ENCODE results near the gene GINS2. TPM values are rescaled to one million over a fixed set of nuclear protein-coding genes. Genes with fewer than 3 reads are reported as not detected.

The GINS2 gene
- total RNA-seq, 1 donor from 2014 or later, result 39.9 TPM

DNA sequence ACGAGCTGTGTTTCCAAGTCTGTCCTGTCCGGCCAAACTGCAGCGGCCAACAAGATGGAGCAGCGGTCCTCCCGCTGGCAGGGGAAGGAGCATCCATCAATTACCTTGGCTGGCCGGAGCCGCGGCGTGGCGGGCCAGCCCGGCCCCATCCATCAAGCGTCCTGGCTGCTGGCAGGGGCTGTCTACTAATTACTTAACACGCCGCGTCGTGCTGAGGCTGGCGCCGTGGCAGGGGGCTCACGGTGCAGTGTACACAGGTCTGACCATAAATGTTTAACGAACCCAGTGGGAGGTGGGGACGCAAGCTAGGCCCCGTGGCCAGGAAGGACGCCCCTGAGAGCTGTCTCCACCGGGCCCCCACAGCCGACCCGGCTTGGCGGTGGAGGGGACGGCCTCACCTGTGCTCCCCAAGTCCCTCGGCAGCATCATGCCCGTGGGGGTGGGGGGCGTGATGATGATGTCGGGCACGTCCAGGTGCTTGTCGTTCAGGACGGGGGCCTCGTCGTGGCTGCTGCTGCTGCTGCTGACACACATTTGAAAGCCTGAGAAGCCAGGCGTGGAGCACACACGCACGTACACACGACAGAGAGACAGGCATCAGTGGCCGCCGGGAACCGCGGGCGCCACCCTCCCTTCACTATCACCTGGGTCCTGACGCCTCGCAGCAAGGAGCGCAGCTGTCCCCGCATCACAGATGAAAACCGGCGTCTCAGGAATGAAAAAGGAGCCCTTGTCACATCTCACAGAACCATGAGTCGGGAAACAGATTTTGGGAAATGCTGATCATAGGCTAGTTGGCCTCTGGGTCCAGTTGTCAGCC lies 21.2 kb upstream of the GINS2 start:
- DNase-seq (ENCODE audit: extremely low spot score, unreplicated experiment), result peak; percentile 70
- peaks cover 23% of the 10 kb centered on the region for H3K4me1 Mint-ChIP-seq (ENCODE audit: unreplicated experiment)
- H3K27ac Mint-ChIP-seq, result no peak overlapping the region
- peaks cover 23% of the 10 kb centered on the region for H3K27me3 Mint-ChIP-seq
- peak overlapping the region; percentile 28 for H3K4me3 Mint-ChIP-seq
- H3K9me3 Mint-ChIP-seq, result no peaks in the 10 kb centered on the region
- H3K36me3 Mint-ChIP-seq, result no peaks in the 10 kb centered on the region
- TF ChIP-seq CTCF (conservative IDR thresholded peaks at IDR 0.05), result no peak

DNA sequence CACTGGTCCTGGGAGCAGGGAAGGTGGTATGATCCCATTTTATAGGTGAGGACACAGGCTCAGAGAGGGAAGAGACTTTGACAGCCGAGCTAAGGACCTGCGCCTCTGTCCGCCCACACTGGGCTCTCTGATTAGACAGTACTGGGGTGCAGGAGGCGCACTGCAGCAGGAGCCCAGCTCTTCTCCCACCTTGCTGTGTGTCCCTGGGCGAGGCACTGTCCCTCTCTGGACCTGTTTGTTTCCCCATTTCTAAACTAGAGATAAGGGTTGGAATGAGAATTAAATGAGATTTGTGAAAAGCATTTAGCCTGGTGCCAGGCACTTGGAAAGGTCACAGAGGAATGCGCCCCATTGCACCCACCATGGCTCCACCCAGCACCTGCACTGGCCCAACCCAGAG lies 19.6 kb upstream of the GINS2 start:
- H3K36me3 Mint-ChIP-seq, result no peaks in the 10 kb centered on the region
- H3K27ac Mint-ChIP-seq, result no peak overlapping the region
- TF ChIP-seq CTCF (conservative IDR thresholded peaks at IDR 0.05), result no peak
- H3K4me3 Mint-ChIP-seq, result no peak overlapping the region
- peaks cover 19% of the 10 kb centered on the region for H3K27me3 Mint-ChIP-seq
- DNase-seq (ENCODE audit: extremely low spot score, unreplicated experiment), result no peak
- peaks cover 22% of the 10 kb centered on the region for H3K4me1 Mint-ChIP-seq (ENCODE audit: unreplicated experiment)
- no peaks in the 10 kb centered on the region for H3K9me3 Mint-ChIP-seq

DNA sequence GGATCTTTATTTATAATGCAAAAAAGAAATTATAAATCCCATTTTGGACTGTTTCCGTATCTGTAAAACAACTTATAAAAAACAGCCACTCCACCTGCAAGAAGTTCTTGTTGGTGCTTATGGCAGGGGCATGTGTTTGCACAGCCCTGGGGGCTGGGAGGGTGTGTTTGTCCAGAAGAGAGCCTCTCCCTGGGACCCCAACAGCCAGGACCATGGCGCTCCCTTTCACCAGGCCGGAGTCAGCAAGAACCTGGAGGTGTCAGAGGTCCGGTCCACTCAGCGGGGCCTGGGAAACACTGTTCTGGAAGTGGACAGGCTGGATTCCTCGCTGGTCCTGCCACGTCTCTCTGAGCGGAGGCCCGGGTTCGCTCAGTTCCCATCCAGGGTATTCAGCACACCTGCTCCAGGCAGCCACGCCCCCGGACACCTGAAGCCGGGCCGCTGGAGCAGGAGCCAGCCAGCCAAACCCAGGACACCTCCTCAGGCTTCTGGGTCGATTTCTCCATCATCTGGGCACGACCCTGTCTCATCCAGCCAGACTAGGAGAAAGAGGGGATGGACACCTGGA lies 18.9 kb upstream of the GINS2 start:
- H3K36me3 Mint-ChIP-seq, result no peaks in the 10 kb centered on the region
- no peaks in the 10 kb centered on the region for H3K9me3 Mint-ChIP-seq
- peaks cover 20% of the 10 kb centered on the region for H3K27me3 Mint-ChIP-seq
- no peak for TF ChIP-seq CTCF (conservative IDR thresholded peaks at IDR 0.05)
- no peak overlapping the region for H3K27ac Mint-ChIP-seq
- peaks cover 14% of the 10 kb centered on the region for H3K4me1 Mint-ChIP-seq (ENCODE audit: unreplicated experiment)
- no peak overlapping the region for H3K4me3 Mint-ChIP-seq
- peak; percentile 72 for DNase-seq (ENCODE audit: extremely low spot score, unreplicated experiment)

DNA sequence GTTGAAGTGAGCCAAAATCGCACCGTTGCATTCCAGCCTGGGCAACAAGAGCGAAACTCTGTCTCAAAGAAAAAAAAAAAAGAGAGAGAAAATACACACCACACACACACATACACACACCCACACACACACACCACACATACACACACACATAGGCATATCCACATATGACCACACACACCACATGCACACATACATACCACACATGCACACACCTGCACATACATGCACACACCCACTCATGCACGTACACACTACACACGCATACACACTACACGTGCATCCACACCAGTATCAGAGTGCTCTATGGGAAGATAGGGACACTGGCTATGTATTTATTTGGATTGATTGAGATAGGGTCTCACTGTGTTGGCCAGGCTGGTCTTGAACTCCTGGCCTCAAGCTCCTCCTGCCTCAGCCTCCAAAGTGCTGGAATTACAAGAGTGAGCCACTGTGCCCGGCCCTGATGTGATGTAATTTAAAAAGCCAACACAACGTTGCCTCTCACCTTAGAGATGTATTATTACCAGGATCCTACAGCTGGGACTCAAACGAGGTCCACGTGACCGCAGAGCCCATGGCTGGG lies 17.8 kb upstream of the GINS2 start:
- DNase-seq (ENCODE audit: extremely low spot score, unreplicated experiment), result no peak
- H3K27me3 Mint-ChIP-seq, result peaks cover 22% of the 10 kb centered on the region
- TF ChIP-seq CTCF (conservative IDR thresholded peaks at IDR 0.05), result no peak
- H3K9me3 Mint-ChIP-seq, result no peaks in the 10 kb centered on the region
- no peak overlapping the region for H3K4me3 Mint-ChIP-seq
- H3K4me1 Mint-ChIP-seq (ENCODE audit: unreplicated experiment), result peaks cover 13% of the 10 kb centered on the region
- H3K36me3 Mint-ChIP-seq, result no peaks in the 10 kb centered on the region
- H3K27ac Mint-ChIP-seq, result no peak overlapping the region

DNA sequence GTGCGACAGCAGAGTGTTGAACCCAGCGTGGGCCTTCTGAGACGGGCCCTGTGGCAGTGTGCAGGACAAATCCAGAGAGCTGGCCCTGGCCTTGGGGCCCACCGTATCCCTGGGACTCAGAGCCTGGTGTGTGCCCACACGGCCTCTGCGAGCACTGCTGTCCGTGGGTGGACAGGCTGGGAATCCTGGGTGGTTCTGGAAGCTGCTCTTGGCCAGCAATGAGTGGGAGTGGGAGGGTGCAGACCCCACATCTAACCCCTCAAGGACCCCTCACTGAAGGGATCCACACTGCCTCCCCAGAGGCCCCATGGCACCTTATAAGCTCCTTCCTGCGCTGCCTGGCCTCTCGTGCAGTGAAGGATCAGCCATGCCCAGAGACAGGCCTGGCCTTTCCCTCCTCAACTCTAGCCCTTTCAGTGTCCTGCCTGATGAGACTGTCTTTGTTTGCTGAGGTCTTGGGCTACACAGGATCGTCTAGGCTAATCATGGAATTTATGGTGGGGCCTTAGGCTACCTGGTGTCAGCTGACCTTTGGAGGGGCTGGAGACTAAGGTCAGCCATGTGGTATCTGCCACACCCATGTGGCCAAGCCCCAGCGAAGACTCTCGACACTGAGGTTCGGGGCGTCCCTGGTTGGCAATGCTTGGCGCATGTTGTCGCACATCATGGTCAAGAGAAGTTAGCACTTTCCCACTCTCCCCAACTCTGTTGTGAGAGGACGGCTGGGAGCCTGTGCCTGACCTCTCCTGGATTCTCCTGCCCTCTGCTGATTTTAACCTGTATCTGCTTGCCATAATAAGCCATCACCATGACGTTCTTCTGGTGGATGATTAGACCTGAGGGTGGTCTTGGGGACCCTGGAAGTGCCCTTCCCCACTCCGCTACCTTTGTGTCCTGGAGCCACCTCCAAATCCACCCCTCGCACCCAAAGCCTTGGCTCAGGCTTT lies 16.4 kb upstream of the GINS2 start:
- no peak for DNase-seq (ENCODE audit: extremely low spot score, unreplicated experiment)
- TF ChIP-seq CTCF (conservative IDR thresholded peaks at IDR 0.05), result no peak
- Mint-ChIP-seq H3K4me3 (no peak overlapping the region), H3K27me3 (peaks cover 13% of the 10 kb centered on the region), H3K27ac (no peak overlapping the region), H3K36me3 (no peaks in the 10 kb centered on the region), H3K9me3 (no peaks in the 10 kb centered on the region), H3K4me1 (ENCODE audit: unreplicated experiment) (peaks cover 6% of the 10 kb centered on the region)
